ENCODE data around the gene HOXC12.

DNA sequence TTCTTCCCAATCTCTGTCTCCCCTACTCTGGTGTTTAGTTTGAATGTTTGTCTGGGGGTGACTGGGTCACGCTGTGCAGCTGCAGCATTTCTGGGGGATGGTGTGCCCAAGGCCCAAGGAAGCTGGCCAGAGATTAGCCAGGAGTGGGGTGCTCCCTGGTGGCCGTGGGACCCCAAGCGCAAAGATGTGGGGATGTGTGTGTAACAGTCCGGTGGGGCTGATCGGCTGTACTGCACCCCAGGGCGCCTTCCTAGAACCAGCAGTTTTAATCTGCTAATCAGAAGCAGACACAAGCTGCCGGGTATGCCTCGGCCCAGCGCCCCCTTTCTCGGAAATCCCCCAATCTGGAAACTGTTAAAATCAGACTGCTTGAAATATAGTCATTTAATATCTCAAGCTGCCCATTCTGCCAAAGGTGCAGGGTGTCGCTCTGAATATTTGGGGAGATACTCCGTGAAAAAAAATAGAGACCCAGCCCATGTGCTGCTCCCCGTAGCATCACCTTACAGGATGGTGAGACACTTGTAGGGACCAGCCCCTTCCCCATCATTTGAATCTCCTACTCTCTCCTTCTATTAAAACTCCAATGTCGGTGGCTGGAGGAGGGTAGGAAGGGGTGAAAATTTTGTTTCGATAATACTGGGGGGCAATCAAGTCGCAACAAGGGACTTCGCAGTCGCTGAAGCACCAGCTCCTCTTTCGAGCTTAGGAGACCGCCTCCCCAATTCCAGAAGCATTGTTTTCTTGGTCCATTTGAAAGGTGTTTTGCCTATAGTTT is 49.5 kb downstream of the HOXC12 start:
- TF ChIP-seq, protein P1, sequence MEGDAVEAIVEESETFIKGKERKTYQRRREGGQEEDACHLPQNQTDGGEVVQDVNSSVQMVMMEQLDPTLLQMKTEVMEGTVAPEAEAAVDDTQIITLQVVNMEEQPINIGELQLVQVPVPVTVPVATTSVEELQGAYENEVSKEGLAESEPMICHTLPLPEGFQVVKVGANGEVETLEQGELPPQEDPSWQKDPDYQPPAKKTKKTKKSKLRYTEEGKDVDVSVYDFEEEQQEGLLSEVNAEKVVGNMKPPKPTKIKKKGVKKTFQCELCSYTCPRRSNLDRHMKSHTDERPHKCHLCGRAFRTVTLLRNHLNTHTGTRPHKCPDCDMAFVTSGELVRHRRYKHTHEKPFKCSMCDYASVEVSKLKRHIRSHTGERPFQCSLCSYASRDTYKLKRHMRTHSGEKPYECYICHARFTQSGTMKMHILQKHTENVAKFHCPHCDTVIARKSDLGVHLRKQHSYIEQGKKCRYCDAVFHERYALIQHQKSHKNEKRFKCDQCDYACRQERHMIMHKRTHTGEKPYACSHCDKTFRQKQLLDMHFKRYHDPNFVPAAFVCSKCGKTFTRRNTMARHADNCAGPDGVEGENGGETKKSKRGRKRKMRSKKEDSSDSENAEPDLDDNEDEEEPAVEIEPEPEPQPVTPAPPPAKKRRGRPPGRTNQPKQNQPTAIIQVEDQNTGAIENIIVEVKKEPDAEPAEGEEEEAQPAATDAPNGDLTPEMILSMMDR (IDR thresholded peaks at IDR 0.05; ENCODE audit: low read depth, low read length): peak; percentile 54
- TF ChIP-seq EZH2phosphoT487 (IDR thresholded peaks at IDR 0.05; ENCODE audit: low read depth): no peak

Measured in OCI-LY3 (cell line).